DOHH2 (cell line): ENCODE measurements around the gene SOSTDC1.

ENCODE experiments used
- EZH2phosphoT487 ChIP-seq: fragments of 200-600 bp; sonication (generic); IDR thresholded peaks from 2 replicates; pipeline ENCODE4 v1.6.1; 2017; ENCODE audit warnings: borderline replicate concordance, mild to moderate bottlenecking, antibody characterized with exemption, low read length, moderate library complexity, mixed read lengths
- TF ChIP-seq, protein P1 (sequence below): fragments of 200-600 bp; sonication (generic); IDR thresholded peaks from one replicate; pipeline ENCODE4 v1.5.1; 2014; ENCODE audit warnings: antibody characterized with exemption, mild to moderate bottlenecking, low read depth, low read length; ENCODE audit not compliant: poor library complexity, severe bottlenecking

DNA sequence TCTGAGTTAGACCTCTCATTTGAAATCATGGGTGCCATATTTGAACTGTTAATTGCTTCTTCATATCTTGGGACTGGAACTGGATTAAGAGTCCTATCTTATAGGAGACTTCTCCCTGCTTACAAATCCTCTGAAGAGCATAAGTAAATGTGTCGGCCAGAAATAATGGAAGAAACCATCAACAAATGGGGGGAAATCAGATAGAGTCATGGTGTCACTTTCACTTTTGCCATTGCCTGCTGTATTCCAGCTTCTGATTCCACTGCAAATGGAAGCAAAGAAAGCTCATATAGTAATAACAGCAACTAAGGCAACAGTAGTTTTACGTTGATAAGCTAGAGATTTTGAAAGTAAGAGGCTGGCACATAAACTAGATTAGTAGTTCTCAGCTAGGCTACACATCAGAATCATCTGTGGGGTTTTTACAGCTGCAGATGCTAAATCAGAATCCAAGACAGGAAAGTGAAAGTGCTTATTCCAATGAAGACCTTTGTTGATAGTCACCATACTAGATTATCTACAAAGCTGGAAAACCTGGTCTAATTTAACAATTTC, 31.9 kb downstream of the SOSTDC1 start:
- TF ChIP-seq, protein P1, sequence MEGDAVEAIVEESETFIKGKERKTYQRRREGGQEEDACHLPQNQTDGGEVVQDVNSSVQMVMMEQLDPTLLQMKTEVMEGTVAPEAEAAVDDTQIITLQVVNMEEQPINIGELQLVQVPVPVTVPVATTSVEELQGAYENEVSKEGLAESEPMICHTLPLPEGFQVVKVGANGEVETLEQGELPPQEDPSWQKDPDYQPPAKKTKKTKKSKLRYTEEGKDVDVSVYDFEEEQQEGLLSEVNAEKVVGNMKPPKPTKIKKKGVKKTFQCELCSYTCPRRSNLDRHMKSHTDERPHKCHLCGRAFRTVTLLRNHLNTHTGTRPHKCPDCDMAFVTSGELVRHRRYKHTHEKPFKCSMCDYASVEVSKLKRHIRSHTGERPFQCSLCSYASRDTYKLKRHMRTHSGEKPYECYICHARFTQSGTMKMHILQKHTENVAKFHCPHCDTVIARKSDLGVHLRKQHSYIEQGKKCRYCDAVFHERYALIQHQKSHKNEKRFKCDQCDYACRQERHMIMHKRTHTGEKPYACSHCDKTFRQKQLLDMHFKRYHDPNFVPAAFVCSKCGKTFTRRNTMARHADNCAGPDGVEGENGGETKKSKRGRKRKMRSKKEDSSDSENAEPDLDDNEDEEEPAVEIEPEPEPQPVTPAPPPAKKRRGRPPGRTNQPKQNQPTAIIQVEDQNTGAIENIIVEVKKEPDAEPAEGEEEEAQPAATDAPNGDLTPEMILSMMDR = no peak
- no peak for TF ChIP-seq EZH2phosphoT487
